K562 (cell line): ENCODE measurements around the gene LSS. TPM values are rescaled to one million over a fixed set of nuclear protein-coding genes. Genes with fewer than 3 reads are reported as not detected.

Experiments
- DNMT1 ChIP-seq: fragments of 450-650 bp; IDR thresholded peaks from 2 replicates; pipeline ENCODE4 v1.6.1; 2016; ENCODE audit warnings: antibody characterized with exemption, mild to moderate bottlenecking
- DPF2 ChIP-seq: fragments of 450-650 bp; IDR thresholded peaks from 2 replicates; pipeline ENCODE4 v1.6.1; 2016
- ELK1 ChIP-seq: sonication (generic); formaldehyde crosslinking; IDR thresholded peaks from 2 replicates; pipeline ENCODE4 v1.8.1; 2022; ENCODE audit warnings: missing genetic modification reagents
- ESRRA ChIP-seq: fragments of 450-650 bp; IDR thresholded peaks from 2 replicates; pipeline ENCODE4 v1.6.1; 2014; ENCODE audit warnings: low read depth, mild to moderate bottlenecking, moderate library complexity, borderline replicate concordance
- MEF2A ChIP-seq: IDR thresholded peaks from 2 replicates; pipeline ENCODE4 v1.6.1; 2011; ENCODE audit warnings: low read depth, mild to moderate bottlenecking, low read length, moderate library complexity; ENCODE audit not compliant: control insufficient read depth
- RREB1 ChIP-seq: fragments of 250-450 bp; sonication (Bioruptor Pico); IDR thresholded peaks from 2 replicates; pipeline ENCODE4 v1.4.0; 2020
- UBTF ChIP-seq, 2 experiments: IDR thresholded peaks; 2 replicates each; pipeline ENCODE4 v1.6.1; 2012; ENCODE audit warnings: improper control_type of control experiment in 2 of 2, low read depth in 2 of 2, low read length in 2 of 2, borderline replicate concordance in 1 of 2
- USF1 ChIP-seq: sonication (generic); formaldehyde crosslinking; IDR thresholded peaks from 2 replicates; pipeline ENCODE4 v1.9.0; 2022; ENCODE audit warnings: mild to moderate bottlenecking, missing genetic modification reagents
- polyA plus RNA-seq, 8 experiments: library from polyadenylated mRNA; depleted of rRNA in 4 of 8; stranded (reverse) in 5 of 8; unstranded in 3 of 8; fragments of >200 nt; fragmentation: Nextera tagmentation in 2 of 8; fragmentation: Illumina TruSeq in 1 of 8; extraction: Ambion mirVana in 2 of 8; extraction: Trizol in 1 of 8; gene quantifications; 2 replicates each; pipeline versions ENCODE4 v1.2.1 to v1.2.3, GENCODE V29; 2011 to 2014; ENCODE audit warnings: inconsistent platforms in 1 of 8, missing spikeins in 1 of 8
- total RNA-seq, 7 experiments: library from RNA; depleted of rRNA in 6 of 7; stranded (reverse); fragments of >200 nt in 6 of 7; fragmentation: Illumina TruSeq in 2 of 7; extraction: Trizol in 2 of 7; gene quantifications; 2 replicates each; pipeline versions ENCODE4 v1.2.1 to v1.2.3, GENCODE V29; 2011 to 2021; ENCODE audit warnings: low replicate concordance in 1 of 7

Gene LSS
- total and polyA plus RNA-seq, 9 of the 15 experiments (the other 6 are each of a cell fraction or from before 2014, with no cell fraction given), result 2.2 to 89.5 (median 37.4) TPM

- 0 out of 4 replicates have a peak, but pooled peaks of 1 of the 2 experiments have one; percentile 27 for TF ChIP-seq UBTF (IDR thresholded peaks at IDR 0.05; ENCODE audit: borderline replicate concordance in 1 of 2, low read depth in 2 of 2, low read length in 2 of 2)
- peak; percentile 72; the same call in 1 of the 2 replicates for TF ChIP-seq DPF2
- no peak for TF ChIP-seq MEF2A
- no peak for TF ChIP-seq ESRRA
- no peak for TF ChIP-seq DNMT1
- TF ChIP-seq ELK1 (CRISPR knock-in tag), result no peak
- TF ChIP-seq RREB1 (CRISPR knock-in tag), result no peak
- no peak for TF ChIP-seq USF1 (CRISPR knock-in tag)
Observed at GRCh38 chr21:46184625-46185555, 43.7 kb downstream of the LSS start (continued).
